ENCODE measurements around the gene TPPP2.

DNA sequence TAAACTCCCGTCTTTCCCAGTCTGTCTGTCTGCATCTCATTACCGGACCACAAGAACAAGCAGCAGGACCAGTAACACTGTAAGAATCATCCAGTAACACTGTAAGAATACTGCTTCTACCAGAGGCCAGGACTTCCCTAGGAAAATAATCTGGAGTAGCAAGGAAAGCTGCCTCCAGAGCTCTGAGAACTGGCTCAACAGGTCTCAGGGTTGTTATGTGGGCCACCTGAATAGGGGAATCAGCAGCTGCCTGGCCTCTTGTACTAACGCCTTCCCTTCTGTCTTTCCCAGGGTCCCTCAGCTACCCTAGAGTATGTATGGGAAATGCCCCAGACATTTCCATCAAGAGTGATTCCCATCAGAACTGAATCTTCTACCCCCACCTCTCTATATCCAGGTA lies 31.9 kb upstream of the TPPP2 start:
- TF ChIP-seq POLR2AphosphoS5 (IDR thresholded peaks at IDR 0.05) (no peak), POLR2A (IDR thresholded peaks at IDR 0.05) (no peak)
